GM12878 (cell line): ENCODE results near the gene CDC42SE2. TPM values are rescaled to one million over a fixed set of nuclear protein-coding genes. Genes with fewer than 3 reads are reported as not detected.
A peak's percentile ranks its signal among the peaks of the same experiment; 100 is the strongest.

Experiments
- ATAC-seq: fragments of 200-7000 bp; cut with Tn5 transposase; 3 replicates; pipeline ENCODE4 v1.9.1; 2020; ENCODE audit warnings: mild to moderate bottlenecking, moderate library complexity
- BruUV-seq: library from RNA; stranded (reverse); fragments of 400-500 nt; replicated peaks from 2 replicates; lab custom pipeline; 2021; lab: Mats Ljungman, UMichigan
- CTCF ChIA-PET: fragments of 300-600 bp; sonication (Branson Sonifier 250); formaldehyde crosslinking; extraction: SDS; loops from one replicate; lab custom pipeline; 2021; ENCODE audit warnings: inconsistent platforms; lab: Yijun Ruan, JAX
- POLR2A ChIA-PET: fragments of 350-600 bp; formaldehyde crosslinking; extraction: SDS; loops from one replicate; lab custom pipeline; 2021; ENCODE audit warnings: inconsistent platforms; lab: Charles Lee
- RAD21 ChIA-PET: fragments of 300-600 bp; sonication (Branson Sonifier 250); formaldehyde crosslinking; loops from one replicate; lab custom pipeline; 2023; ENCODE audit warnings: antibody characterized with exemption; ENCODE audit not compliant: unreplicated experiment; lab: Charles Lee
- SMC1A ChIA-PET: fragments of 300-600 bp; sonication (Branson Sonifier 250); formaldehyde crosslinking; loops from one replicate; lab custom pipeline; 2023; ENCODE audit not compliant: unreplicated experiment, uncharacterized antibody; lab: Charles Lee
- DNase-seq: peaks from one replicate; pipeline ENCODE4 v3.0.0-alpha.2; 2011; ENCODE audit warnings: low read depth, low spot score
- FAIRE-seq: peaks from 3 replicates; lab custom pipeline; 2011; peaks lifted over from hg19 to GRCh38; lab: Jason Lieb, UNC
- H2AFZ ChIP-seq: 2 replicates; pipeline ENCODE4 v1.6.0; 2011; ENCODE audit warnings: low read depth, low read length, control low read depth; ENCODE audit not compliant: control insufficient read depth
- H3K27ac ChIP-seq: 2 replicates; pipeline ENCODE4 v1.5.1; 2011; ENCODE audit warnings: control low read depth; ENCODE audit not compliant: control insufficient read depth, insufficient read depth
- H3K27me3 ChIP-seq, 2 experiments: replicated peaks in 1 of 2; 2 replicates each; pipeline versions ENCODE4 v1.6.0 to v1.6.1; 2011; ENCODE audit warnings: low read length in 1 of 2; ENCODE audit not compliant: control insufficient read depth in 2 of 2, insufficient read depth in 2 of 2
- H3K36me3 ChIP-seq, 2 experiments: 2 replicates each; pipeline ENCODE4 v1.5.1; 2011; ENCODE audit warnings: low read length in 1 of 2; ENCODE audit not compliant: control insufficient read depth in 2 of 2, insufficient read depth in 2 of 2
- H3K4me1 ChIP-seq: 2 replicates; pipeline ENCODE4 v1.6.1; 2011; ENCODE audit warnings: mild to moderate bottlenecking, low read length, moderate library complexity, mixed read lengths; ENCODE audit not compliant: control insufficient read depth, insufficient read depth
- H3K4me2 ChIP-seq: 2 replicates; pipeline ENCODE4 v1.6.0; 2011; ENCODE audit warnings: control low read depth; ENCODE audit not compliant: control insufficient read depth, insufficient read depth
- H3K4me3 ChIP-seq: fragments of 200-600 bp; sonication (generic); 2 replicates; pipeline ENCODE4 v1.5.1; 2016
- H3K79me2 ChIP-seq: 2 replicates; pipeline ENCODE4 v1.6.0; 2011; ENCODE audit warnings: low read length; ENCODE audit not compliant: control insufficient read depth, insufficient read depth
- H3K9ac ChIP-seq: 2 replicates; pipeline ENCODE4 v1.8.0; 2011; ENCODE audit warnings: low read length, control low read depth, mixed read lengths; ENCODE audit not compliant: control insufficient read depth, insufficient read depth
- H3K9me3 ChIP-seq: replicated peaks from 3 replicates; pipeline ENCODE4 v1.5.1; 2011; ENCODE audit warnings: mild to moderate bottlenecking, low read length; ENCODE audit not compliant: control insufficient read depth, insufficient read depth
- H4K20me1 ChIP-seq: 2 replicates; pipeline ENCODE4 v1.6.0; 2011; ENCODE audit not compliant: control insufficient read depth, insufficient read depth
- CBFB ChIP-seq: IDR thresholded peaks from 2 replicates; pipeline ENCODE4 v1.6.1; 2016; ENCODE audit warnings: antibody characterized with exemption, low read depth
- CHD1 ChIP-seq: IDR thresholded peaks from 2 replicates; pipeline ENCODE4 v1.6.1; 2012; ENCODE audit warnings: low read depth, low read length, improper control_type of control experiment
- FOXM1 ChIP-seq: IDR thresholded peaks from 2 replicates; pipeline ENCODE4 v1.6.1; 2012; ENCODE audit warnings: low read depth, mild to moderate bottlenecking, inconsistent platforms, low read length, moderate library complexity
- GABPA ChIP-seq: IDR thresholded peaks from 2 replicates; pipeline ENCODE4 v1.6.1; 2014; ENCODE audit warnings: antibody characterized with exemption, low read depth, mild to moderate bottlenecking, inconsistent platforms
- HCFC1 ChIP-seq: fragments of 150-350 bp; IDR thresholded peaks from 2 replicates; pipeline ENCODE4 v1.6.1; 2014; ENCODE audit warnings: low read length
- NFYA ChIP-seq: IDR thresholded peaks from 2 replicates; pipeline ENCODE4 v1.6.1; 2011; ENCODE audit warnings: low read depth, mild to moderate bottlenecking, low read length, improper control_type of control experiment, borderline replicate concordance
- POLR2AphosphoS5 ChIP-seq: IDR thresholded peaks from 2 replicates; pipeline ENCODE4 v1.6.1; 2011; ENCODE audit warnings: mild to moderate bottlenecking, low read length, inconsistent platforms
- POU2F2 ChIP-seq: IDR thresholded peaks from 3 replicates; pipeline ENCODE4 v1.6.1; 2011; ENCODE audit warnings: low read depth, mild to moderate bottlenecking, low read length, borderline replicate concordance
- SKIL ChIP-seq: fragments of 450-650 bp; IDR thresholded peaks from 2 replicates; pipeline ENCODE4 v1.6.1; 2017; ENCODE audit warnings: mild to moderate bottlenecking, low read depth, inconsistent platforms; ENCODE audit not compliant: poor library complexity, severe bottlenecking
- SMARCA5 ChIP-seq: fragments of 450-650 bp; IDR thresholded peaks from 2 replicates; pipeline ENCODE4 v1.6.1; 2017; ENCODE audit warnings: mild to moderate bottlenecking
- USF1 ChIP-seq: IDR thresholded peaks from 2 replicates; pipeline ENCODE4 v1.6.1; 2011; ENCODE audit warnings: borderline replicate concordance, low read depth, mild to moderate bottlenecking, moderate library complexity, mixed read lengths, low read length; ENCODE audit not compliant: insufficient read depth; ENCODE audit errors: extremely low read length
- ZNF24 ChIP-seq: fragments of 450-650 bp; IDR thresholded peaks from 2 replicates; pipeline ENCODE4 v1.6.1; 2017; ENCODE audit warnings: antibody characterized with exemption, mild to moderate bottlenecking
- ZNF687 ChIP-seq: fragments of 450-650 bp; IDR thresholded peaks from 2 replicates; pipeline ENCODE4 v1.6.1; 2017; ENCODE audit warnings: mild to moderate bottlenecking, moderate library complexity
- in situ Hi-C: fragments of 300-500 bp; cut with MboI; formaldehyde crosslinking; loops from 9 replicates; pipeline ENCODE4 v1.14.3; 2018; ENCODE audit warnings: mixed read lengths
- intact Hi-C: fragments of 100-400 bp; cut with micrococcal nuclease; formaldehyde crosslinking; loops from one replicate; pipeline ENCODE4 v1.14.2; 2022; ENCODE audit not compliant: unreplicated experiment
- polyA plus RNA-seq, 11 experiments: library from polyadenylated mRNA; depleted of rRNA in 4 of 11; unstranded in 6 of 11; stranded (reverse) in 5 of 11; fragments of >200 nt; fragmentation: Nextera tagmentation in 4 of 11; fragmentation: Illumina TruSeq in 1 of 11; extraction: Ambion mirVana in 4 of 11; extraction: Trizol in 1 of 11; gene quantifications; 1 replicate in 1 of 11; 2 replicates in 10 of 11; pipeline versions ENCODE4 v1.2.1 to v1.2.3, GENCODE V29; 2011 to 2016; ENCODE audit warnings: inconsistent platforms in 2 of 11, missing spikeins in 2 of 11, low read depth in 1 of 11
- total RNA-seq, 4 experiments: library from RNA; depleted of rRNA in 3 of 4; stranded (reverse); fragments of >200 nt in 3 of 4; fragmentation: Illumina TruSeq in 1 of 4; extraction: Trizol in 1 of 4; gene quantifications; 2 replicates each; pipeline versions ENCODE4 v1.2.1 to v1.2.3, GENCODE V29; 2013 to 2021

The CDC42SE2 gene
- total and polyA plus RNA-seq, 10 of the 15 experiments (the other 5 are each of a cell fraction or from before 2014, with no cell fraction given): 57.0 to 148 (median 80.3) TPM

- Histone ChIP-seq H3K9ac (peak overlapping the region; percentile 60), H3K79me2 (peaks cover 90% of the 10 kb centered on the region), H3K27me3 (no peaks in the 10 kb centered on the region), H3K4me3 (peak overlapping the region; percentile 4; the same call in 1 of the 2 replicates), H3K9me3 (no peaks in the 10 kb centered on the region), H2AFZ (no peak overlapping the region), H3K4me1 (peaks cover 85% of the 10 kb centered on the region), H3K27ac (peak overlapping the region; percentile 95), H4K20me1 (no peaks in the 10 kb centered on the region), H3K36me3 (no peaks in the 10 kb centered on the region), H3K4me2 (peak overlapping the region; percentile 86)
- SMC1A ChIA-PET: interaction anchor here (0.7 to 7.0 kb wide), 26 partner anchors 9 to 213 kb away, joined by 3 to 55 read pairs (median 6); partner anchors contain the start of gene HINT1
- peak; percentile 24 for ATAC-seq
- peak; percentile 49 for FAIRE-seq
- POLR2A ChIA-PET: interaction anchor here (0.9 to 3.4 kb wide), 8 partner anchors 10 to 165 kb away, joined by 3 to 28 read pairs (median 4); partner anchors contain the start of gene CDC42SE2
- in situ Hi-C loops (no loop called here), intact Hi-C loops (loop anchor here (2.0 kb wide), 1 partner anchor 106 kb away; no protein-coding TSS in a partner anchor)
- RAD21 ChIA-PET: interaction anchor here (0.9 to 11.3 kb wide), 14 partner anchors 17 to 170 kb away, joined by 3 to 145 read pairs (median 5); partner anchors contain the start of gene CDC42SE2
- no peak for DNase-seq
- CTCF ChIA-PET: interaction anchor here (0.8 to 1.7 kb wide), 6 partner anchors 22 to 128 kb away, joined by 3 to 7 read pairs (median 3); no protein-coding TSS in a partner anchor
- no TSS peak for BruUV-seq
- TF ChIP-seq GABPA (0 out of 2 replicates have a peak, but pooled peaks have one; percentile 10), POU2F2 (peak; percentile 65; the same call in 2 of the 3 replicates), CBFB (no peak), POLR2AphosphoS5 (0 out of 2 replicates have a peak, but pooled peaks have one; percentile 35), SKIL (no peak), ZNF687 (peak; percentile 46; the same call in 1 of the 2 replicates), SMARCA5 (0 out of 2 replicates have a peak, but pooled peaks have one; percentile 18), HCFC1 (no peak), CHD1 (no peak), NFYA (no peak), ZNF24 (no peak), FOXM1 (no peak), USF1 (no peak)
Measured at GRCh38 chr5:131378721-131379541, 115.1 kb downstream of the CDC42SE2 start.
